ENCODE measurements around the gene B3GNT8. TPM values are rescaled to one million over a fixed set of nuclear protein-coding genes. Genes with fewer than 3 reads are reported as not detected.
"Not testable (repeated sequence)": the region's sequence is repeated elsewhere in the genome, so short reads cannot be mapped to it uniquely, and the experiment has no call there.

Gene B3GNT8
- total RNA-seq, 2 donors from 2014 or later: 3.4 to 4.8 TPM

DNA sequence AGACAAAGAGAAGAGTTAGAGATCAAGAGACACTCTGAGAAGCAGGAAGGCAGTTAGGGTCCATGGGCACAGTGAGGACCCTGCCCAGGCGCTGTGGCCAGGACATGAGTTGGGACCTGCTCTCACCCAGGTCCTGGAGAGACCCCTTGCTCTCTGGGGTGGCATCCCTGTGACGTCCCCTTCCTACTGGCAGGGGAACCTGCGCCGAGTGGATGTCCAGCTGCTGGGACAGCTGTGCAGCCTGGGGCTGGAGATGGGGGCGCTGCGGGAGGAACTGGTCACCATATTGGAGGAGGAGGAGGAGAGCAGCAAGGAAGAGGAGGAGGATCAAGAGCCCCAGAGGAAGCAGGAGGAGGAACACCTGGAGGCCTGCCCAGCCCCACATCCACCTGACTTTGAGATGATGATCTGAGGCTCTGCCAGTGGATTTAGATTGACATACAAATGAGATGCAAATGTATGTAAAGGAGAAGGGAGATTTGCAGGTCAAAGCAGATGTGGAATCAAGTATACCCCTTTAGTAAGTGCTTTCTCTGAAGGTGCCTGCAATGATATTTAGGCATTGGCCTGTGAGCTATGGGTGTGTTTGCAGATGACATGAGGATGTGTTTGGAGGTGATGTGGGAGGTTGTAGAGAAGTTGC lies 16.8 kb upstream of the B3GNT8 start:
- peaks cover 12% of the 10 kb centered on the region for H3K36me3 Mint-ChIP-seq (ENCODE audit: low read depth)
- H3K27me3 Mint-ChIP-seq: peaks cover 19% of the 10 kb centered on the region
- H3K9me3 ChIP-seq (ENCODE audit: control insufficient read depth, low read length, poor library complexity, severe bottlenecking): no peaks in the 10 kb centered on the region
- DNase-seq (no peak), ATAC-seq (no peak)
- H3K4me3 Mint-ChIP-seq: no peak overlapping the region
- peaks cover 18% of the 10 kb centered on the region for H3K4me1 Mint-ChIP-seq
- no peak overlapping the region for H3K27ac Mint-ChIP-seq

DNA sequence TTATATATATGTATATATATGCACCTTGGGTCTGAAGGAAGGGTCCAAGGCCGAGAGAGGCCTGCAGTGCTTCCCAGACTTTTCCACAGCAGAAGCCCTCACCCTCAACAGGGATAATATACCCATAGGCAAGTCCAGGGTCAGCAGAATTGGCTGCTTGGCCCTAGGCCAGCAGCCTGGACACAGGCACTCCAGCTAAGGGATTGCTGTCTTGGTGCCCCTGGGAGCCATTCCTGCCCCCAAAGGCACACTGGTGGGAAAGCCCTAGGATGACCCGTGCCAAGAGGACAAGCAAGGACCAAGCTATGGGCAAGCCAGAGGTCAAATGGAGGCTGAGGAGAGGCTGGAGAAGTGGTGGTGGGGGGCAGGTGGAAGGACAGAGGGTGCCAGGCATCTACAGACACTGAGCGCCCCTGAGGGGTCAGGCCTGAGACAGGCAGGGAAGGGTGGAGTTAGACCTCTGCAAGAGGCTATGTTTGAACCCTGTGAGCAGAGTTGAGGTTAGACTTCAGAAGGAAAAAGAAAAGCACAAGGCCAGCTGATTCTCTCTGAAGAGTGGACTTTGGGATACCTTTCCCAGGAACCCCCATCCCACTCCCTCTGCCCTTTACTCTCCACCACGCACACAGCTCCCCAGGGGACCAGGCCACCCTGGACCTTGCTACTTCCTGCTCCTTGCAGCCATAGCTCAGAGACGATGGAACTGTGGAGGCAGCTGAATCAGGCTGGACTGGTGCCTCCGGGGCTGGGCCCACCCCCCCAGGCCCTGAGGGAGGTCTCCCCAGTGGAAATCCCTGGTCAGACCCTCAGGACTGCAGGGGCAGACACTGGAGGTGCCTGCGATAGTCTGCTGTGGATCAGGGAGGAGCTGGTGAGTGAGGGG lies 15.5 kb upstream of the B3GNT8 start, which contains the start of gene ERICH4:
Gene ERICH4 (plus strand): TSS at position 684 of the 883 bp plus-strand sequence. CDS start 14 bp downstream, at position 698.
- Mint-ChIP-seq H3K27me3 (peaks cover 19% of the 10 kb centered on the region), H3K4me3 (no peak within 1 kb of the TSS), H3K36me3 (ENCODE audit: low read depth) (peaks cover 12% of the 10 kb centered on the region), H3K27ac (no peak within 1 kb of the TSS), H3K4me1 (peaks cover 23% of the 10 kb centered on the region)
- no peaks in the 10 kb centered on the region for H3K9me3 ChIP-seq (ENCODE audit: control insufficient read depth, low read length, poor library complexity, severe bottlenecking)
- ATAC-seq: no peak
- no peak for DNase-seq

DNA sequence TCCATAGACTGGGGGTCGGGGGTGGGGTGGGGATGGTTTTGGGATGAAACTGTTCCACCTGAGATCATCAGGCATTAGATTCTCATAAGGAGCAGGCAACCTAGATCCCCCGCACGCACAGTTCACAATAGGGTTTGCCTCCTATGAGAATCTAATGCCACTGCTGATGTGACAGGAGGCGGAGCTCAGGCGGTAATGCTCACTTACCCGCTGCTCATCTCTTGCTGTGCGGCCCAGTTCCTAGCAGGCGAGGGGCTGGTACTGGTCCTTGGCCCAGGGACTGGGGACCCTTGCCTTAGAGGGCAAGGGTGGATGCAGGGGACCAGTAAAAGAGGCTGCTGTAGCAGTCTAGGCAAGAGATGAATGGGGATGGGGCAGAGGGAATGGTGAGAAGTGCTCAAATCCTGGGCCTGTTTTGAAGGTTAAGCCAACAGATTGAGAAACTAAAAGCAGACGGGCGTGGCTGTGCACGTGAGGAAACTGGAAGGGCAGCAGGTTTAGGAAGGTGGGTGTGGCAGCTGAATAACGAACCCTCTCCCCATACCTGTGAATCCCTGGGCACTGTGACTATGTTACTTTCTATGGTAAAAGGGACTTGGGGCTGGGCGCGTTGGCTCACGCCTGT lies 14.3 kb upstream of the B3GNT8 start:
- Mint-ChIP-seq H3K4me1 (peaks cover 29% of the 10 kb centered on the region), H3K27ac (no peak overlapping the region), H3K27me3 (peaks cover 15% of the 10 kb centered on the region), H3K4me3 (no peak overlapping the region), H3K36me3 (ENCODE audit: low read depth) (peaks cover 12% of the 10 kb centered on the region)
- H3K9me3 ChIP-seq (ENCODE audit: control insufficient read depth, low read length, poor library complexity, severe bottlenecking): no peaks in the 10 kb centered on the region
- ATAC-seq (no peak), DNase-seq (no peak)

DNA sequence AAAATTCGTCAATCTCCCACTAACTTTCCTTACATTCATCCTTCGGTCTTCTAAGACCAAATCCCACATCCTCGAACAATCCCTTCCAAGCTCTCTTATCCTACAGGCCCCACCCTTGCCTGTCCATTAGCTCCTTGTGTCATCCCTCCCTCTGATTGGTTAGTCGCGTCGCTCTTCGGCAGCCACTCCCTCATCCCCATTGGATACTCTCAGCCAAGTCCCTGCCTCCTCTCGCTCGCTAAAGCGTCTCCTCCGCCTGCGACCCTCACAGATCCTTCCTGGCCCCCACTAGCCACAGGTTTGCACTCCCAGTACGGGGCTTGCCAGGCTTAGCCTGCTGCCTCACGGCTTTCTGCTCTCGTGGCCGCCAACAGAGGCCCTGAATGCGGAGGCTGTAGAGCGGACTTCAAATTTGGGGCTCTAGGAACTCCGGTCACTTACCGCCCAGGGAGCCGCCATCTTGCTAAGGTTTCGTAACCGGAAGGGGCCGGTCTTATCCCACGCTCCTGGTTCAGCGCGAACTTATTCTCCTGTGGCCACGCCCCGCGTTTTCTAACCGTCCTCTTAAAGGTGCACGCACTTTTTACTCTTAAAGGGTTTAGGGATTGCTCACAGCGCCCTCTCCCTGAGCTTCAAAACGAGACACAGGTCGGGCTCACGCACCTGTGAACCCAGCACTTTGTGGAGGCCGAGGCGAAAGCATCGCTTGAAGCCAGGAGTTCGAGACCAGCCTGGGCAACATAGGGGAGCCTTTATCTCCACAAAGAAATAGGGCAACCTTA lies 12.5 kb upstream of the B3GNT8 start, which contains the start of gene DMAC2:
Gene DMAC2 (minus strand): TSS at position 472 of the 782 bp plus-strand sequence. CDS start 13 bp downstream, at position 459.
- peaks cover 12% of the 10 kb centered on the region for H3K27me3 Mint-ChIP-seq
- no peak within 1 kb of the TSS for H3K4me3 Mint-ChIP-seq
- ATAC-seq (peak; percentile 100), DNase-seq (peak; percentile 78 to 84 (median 79))
- H3K36me3 Mint-ChIP-seq (ENCODE audit: low read depth): peaks cover 12% of the 10 kb centered on the region
- no peak within 1 kb of the TSS for H3K27ac Mint-ChIP-seq
- H3K4me1 Mint-ChIP-seq: peaks cover 30% of the 10 kb centered on the region
- no peaks in the 10 kb centered on the region for H3K9me3 ChIP-seq (ENCODE audit: control insufficient read depth, low read length, poor library complexity, severe bottlenecking)

DNA sequence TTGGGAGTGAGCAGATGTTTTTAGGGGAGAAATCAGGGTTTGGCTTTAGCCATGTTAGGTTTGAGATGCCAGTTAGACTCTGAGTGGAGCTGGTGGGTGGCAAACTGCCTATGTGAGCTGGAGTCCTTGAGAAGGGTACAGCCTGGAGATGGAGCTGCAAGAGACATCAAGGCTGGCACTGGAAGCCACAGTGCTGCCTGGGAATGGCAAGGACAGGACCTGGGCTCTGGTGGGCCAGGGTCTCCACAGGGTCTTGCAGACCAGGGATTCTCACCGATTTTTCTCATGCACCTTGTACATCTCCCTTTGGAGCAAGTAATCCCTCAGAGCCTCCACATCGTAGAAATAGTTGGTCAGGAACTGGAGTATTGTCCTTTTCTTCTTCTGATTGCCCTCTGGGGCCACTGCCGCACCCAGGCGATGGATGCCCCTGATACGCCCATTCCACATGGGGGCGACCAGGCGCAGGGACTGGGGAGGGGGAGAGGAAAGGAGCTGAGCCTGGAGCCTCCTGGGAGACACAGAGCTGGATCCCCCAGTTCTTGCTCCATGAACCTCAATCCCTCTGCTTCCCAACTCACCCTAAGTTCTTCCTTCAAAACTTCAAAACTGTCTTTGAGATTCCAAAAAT lies 10.9 kb upstream of the B3GNT8 start:
- DNase-seq: no peak
- Mint-ChIP-seq H3K27ac (no peak overlapping the region), H3K4me1 (peaks cover 24% of the 10 kb centered on the region), H3K36me3 (ENCODE audit: low read depth) (peaks cover 4% of the 10 kb centered on the region), H3K4me3 (peak overlapping the region; percentile 82), H3K27me3 (no peaks in the 10 kb centered on the region)
- ATAC-seq: no peak
- no peaks in the 10 kb centered on the region for H3K9me3 ChIP-seq (ENCODE audit: control insufficient read depth, low read length, poor library complexity, severe bottlenecking)

DNA sequence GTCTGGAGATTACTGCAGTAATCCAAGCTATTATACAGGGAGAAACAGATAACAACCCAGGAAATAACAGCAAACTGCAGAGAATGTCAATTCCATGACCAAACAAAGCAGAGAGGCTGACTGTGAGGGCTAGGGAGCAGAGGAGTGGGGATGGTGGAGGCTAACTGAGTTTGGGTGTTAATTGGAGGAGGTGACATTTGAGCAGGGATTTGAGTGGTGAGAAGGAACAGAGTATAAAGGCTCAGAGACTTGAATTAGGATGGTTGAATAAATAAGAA lies 9.4 kb upstream of the B3GNT8 start:
- peaks cover 24% of the 10 kb centered on the region for H3K4me1 Mint-ChIP-seq
- no peak overlapping the region for H3K27ac Mint-ChIP-seq
- H3K27me3 Mint-ChIP-seq: no peaks in the 10 kb centered on the region
- H3K9me3 ChIP-seq (ENCODE audit: control insufficient read depth, low read length, poor library complexity, severe bottlenecking): no peaks in the 10 kb centered on the region
- H3K36me3 Mint-ChIP-seq (ENCODE audit: low read depth): peaks cover 8% of the 10 kb centered on the region
- H3K4me3 Mint-ChIP-seq: no peak overlapping the region
- ATAC-seq (no peak), DNase-seq (no peak)

DNA sequence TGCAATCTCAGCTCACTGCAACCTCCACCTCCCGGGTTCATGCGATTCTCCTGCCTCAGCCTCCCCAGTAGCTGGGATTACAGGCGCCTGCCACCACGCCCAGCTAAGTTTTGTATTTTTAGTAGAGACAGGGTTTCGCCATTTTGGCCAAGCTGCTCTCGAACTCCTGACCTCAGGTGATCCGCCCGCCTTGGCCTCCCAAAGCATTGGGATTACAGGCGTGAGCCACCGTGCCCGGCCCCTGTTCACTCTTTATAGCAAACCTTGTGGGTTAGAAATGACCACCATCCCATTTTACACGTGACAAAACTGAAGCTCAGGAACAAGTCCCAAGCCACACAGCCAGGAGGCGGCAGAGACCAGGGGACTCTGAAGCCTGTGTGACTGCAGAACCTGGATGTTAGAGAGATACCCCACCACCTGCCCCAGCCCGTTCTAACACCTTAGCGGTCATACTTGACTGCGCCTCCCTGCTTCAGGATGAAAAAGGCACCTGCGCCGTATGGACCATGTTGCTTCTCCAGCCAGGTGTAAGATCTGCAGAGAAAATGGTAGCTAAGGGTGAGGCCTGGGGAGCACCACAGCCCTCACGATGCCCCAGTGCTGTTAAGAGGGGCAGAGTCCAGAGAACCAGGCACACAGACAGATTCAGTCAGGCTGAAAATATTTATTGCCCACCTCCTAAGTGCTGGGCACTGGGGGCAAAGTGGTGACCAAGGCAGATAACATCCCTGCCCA lies 8.9 kb upstream of the B3GNT8 start:
- H3K36me3 Mint-ChIP-seq (ENCODE audit: low read depth): peaks cover 8% of the 10 kb centered on the region
- H3K27ac Mint-ChIP-seq: no peak overlapping the region
- H3K9me3 ChIP-seq (ENCODE audit: control insufficient read depth, low read length, poor library complexity, severe bottlenecking): no peaks in the 10 kb centered on the region
- H3K4me3 Mint-ChIP-seq: no peak overlapping the region
- ATAC-seq (no peak), DNase-seq (no peak)
- no peaks in the 10 kb centered on the region for H3K27me3 Mint-ChIP-seq
- peaks cover 22% of the 10 kb centered on the region for H3K4me1 Mint-ChIP-seq

DNA sequence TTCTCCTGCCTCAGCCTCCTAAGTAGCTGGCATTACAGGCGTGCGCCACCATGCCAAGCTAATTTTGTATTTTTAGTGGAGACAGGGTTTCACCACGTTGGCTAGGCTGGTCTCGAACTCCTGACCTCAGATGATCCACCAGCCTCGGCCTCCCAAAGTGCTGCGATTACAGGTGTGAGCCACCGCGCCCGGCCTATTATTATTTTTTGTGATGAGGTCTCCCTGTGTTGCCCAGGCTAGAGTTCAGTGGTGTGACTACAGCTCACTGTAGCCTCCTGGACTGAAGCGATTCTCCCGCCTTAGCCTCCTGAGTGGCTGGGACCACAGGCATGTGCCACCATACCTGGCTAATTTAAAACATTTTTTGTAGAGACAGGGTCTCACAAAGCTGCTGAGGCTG lies 8.2 kb upstream of the B3GNT8 start:
- H3K4me3 Mint-ChIP-seq: not testable (repeated sequence)

DNA sequence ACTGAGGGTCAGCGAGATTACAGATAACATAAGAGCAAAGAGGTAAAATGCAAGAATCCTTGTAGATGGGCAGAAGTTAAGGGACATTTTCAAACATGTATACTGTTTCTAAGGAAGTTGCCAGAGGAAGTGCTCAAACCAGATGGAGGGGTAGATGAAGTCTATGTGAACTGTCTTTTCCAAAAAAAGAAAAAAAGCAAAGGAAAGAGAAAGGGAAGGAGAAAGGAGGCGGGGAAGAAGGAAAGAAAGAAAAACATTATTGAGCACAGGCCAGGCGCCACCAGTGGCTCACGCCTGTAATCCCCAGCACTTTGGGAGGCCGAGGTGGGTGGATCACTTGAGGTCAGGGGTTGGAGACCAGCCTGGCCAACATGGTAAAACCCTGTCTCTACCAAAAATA lies 7.3 kb upstream of the B3GNT8 start:
- Mint-ChIP-seq H3K36me3 (ENCODE audit: low read depth) (peaks cover 4% of the 10 kb centered on the region), H3K27ac (peak overlapping the region; percentile 72), H3K4me3 (no peak overlapping the region), H3K4me1 (peaks cover 17% of the 10 kb centered on the region), H3K27me3 (no peaks in the 10 kb centered on the region)
- ATAC-seq (no peak), DNase-seq (no peak)
- no peaks in the 10 kb centered on the region for H3K9me3 ChIP-seq (ENCODE audit: control insufficient read depth, low read length, poor library complexity, severe bottlenecking)

More for the DNA sequence above, 8.2 kb upstream of the B3GNT8 start:
- not testable (repeated sequence) for H3K9me3 ChIP-seq (ENCODE audit: control insufficient read depth, low read length, poor library complexity, severe bottlenecking); H3K27ac Mint-ChIP-seq; ATAC-seq; H3K27me3 Mint-ChIP-seq; H3K36me3 Mint-ChIP-seq (ENCODE audit: low read depth); DNase-seq
- H3K4me1 Mint-ChIP-seq: peaks cover 18% of the 10 kb centered on the region

DNA sequence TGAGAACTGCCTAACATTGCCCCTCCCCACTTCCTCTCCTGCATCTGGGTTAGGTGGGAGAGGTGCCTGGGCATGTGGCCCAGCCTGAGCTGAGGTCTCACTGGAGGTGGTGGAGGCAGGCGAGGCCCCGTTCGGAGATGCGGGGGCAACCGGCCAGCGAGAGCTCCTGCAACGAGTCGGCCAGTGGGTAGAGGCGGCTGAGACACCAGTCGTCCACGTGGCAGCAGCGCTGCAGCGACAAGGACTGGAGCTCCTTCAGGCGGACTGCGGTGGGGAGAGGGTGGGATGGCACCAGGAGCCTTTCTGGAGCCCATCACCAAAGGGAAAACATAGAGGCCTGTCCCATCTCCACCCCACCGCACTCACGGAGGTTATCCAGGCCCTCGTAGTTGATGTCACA lies 6.0 kb upstream of the B3GNT8 start:
- no peak overlapping the region for H3K4me3 Mint-ChIP-seq
- H3K27me3 Mint-ChIP-seq: no peaks in the 10 kb centered on the region
- ATAC-seq: no peak
- peaks cover 4% of the 10 kb centered on the region for H3K36me3 Mint-ChIP-seq (ENCODE audit: low read depth)
- no peak overlapping the region for H3K27ac Mint-ChIP-seq
- no peaks in the 10 kb centered on the region for H3K9me3 ChIP-seq (ENCODE audit: control insufficient read depth, low read length, poor library complexity, severe bottlenecking)
- H3K4me1 Mint-ChIP-seq: peaks cover 17% of the 10 kb centered on the region
- no peak for DNase-seq

DNA sequence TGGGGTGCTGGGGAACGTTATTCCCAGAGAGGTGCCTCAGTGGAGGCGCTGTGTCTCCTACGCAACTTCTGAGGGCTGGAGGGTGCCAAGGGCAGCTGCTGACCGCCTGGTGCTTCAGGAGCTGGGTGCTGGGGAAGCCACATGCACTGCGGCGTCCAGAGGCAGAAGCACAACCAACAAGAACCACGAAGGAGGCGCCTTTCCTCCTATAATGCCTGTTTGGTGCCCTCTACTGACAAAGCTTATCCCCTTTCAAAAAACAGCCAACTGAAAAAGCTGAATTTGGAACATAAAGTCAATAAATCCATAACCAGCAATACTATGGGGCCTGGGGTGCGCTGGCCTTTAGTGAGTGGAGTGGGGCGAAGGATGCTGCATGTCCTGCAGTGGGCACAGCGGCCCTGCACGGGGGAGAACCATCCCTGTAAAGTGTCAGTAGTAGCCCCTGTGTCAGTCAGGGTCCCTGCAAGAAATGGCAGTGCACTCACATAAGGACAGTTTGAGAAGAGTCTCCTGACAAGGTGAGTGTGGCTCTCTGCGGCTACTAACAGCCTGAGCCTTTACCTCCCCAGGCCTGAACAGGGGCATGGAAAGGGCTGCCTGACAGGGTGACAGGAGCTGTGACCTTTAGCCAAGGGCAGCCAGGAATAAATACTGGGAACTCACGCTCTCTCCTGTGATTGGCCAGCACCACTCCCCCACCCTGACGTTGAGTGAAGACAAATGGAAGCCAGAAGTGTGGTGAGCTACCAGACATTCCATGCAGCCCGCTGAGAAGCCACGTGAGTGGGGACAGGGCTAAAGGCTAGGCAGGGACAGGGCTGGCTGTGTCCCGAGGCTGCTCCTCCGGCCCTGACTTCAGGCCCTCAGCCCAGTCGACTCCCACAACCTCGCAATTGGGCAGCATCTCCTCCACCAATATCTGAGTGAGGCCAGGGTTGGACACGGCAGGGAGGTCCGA lies 4.5 kb upstream of the B3GNT8 start:
- Mint-ChIP-seq H3K4me1 (peaks cover 24% of the 10 kb centered on the region), H3K4me3 (no peak overlapping the region), H3K27ac (peak overlapping the region; percentile 14), H3K27me3 (no peaks in the 10 kb centered on the region), H3K36me3 (ENCODE audit: low read depth) (peaks cover 4% of the 10 kb centered on the region)
- DNase-seq (no peak), ATAC-seq (no peak)
- no peaks in the 10 kb centered on the region for H3K9me3 ChIP-seq (ENCODE audit: control insufficient read depth, low read length, poor library complexity, severe bottlenecking)
